Neural progenitor cell (in vitro differentiated cells): ENCODE measurements around the gene RALGAPA2.

Experiments
- CTCF ChIP-seq: fragments of 200-600 bp; sonication (generic); IDR thresholded peaks from 2 replicates; pipeline ENCODE4 v1.5.1; 2017; ENCODE audit warnings: antibody characterized with exemption, mild to moderate bottlenecking
- EZH2 ChIP-seq: fragments of 200-600 bp; sonication (generic); IDR thresholded peaks from 2 replicates; pipeline ENCODE4 v1.6.1; 2017; ENCODE audit warnings: antibody characterized with exemption, mild to moderate bottlenecking, moderate library complexity

- TF ChIP-seq CTCF, result no peak
- TF ChIP-seq EZH2, result no peak
These were observed 24.7 kb upstream of the RALGAPA2 start for GRCh38 chr20:20737158-20737557.
